ENCODE measurements around the gene MMP3. TPM values are rescaled to one million over a fixed set of nuclear protein-coding genes. Genes with fewer than 3 reads are reported as not detected.

The MMP3 gene
- total RNA-seq, 4 donors from 2014 or later, result 10.4 to 201 (median 80.5) TPM

DNA sequence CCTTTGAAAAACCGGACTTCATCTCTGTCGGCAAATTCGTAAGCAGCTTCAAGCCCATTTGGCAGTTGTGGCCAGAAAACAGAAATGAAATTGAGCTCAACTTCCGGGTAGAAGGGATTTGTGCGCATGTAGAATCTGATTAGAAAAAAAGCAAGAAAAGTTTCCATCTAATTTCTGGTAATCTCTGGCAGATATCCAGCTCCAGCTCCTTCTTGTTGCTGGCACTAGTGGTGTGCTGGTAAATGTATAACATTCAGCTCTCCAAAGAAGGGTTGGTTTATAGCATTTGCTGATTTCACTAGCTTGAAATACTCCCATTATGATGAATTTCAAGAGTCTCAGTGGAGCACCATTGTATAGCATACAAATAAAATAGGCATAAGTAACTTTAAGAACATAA, 50.8 kb downstream of the MMP3 start:
- no peaks in the 10 kb centered on the region for H3K4me1 ChIP-seq
- no peak overlapping the region for H3K4me3 ChIP-seq
- H3K36me3 ChIP-seq, result no peaks in the 10 kb centered on the region
- no peaks in the 10 kb centered on the region for H3K9me3 ChIP-seq
- no peak for ATAC-seq
- DNase-seq, result no peak
- in situ Hi-C loops (cut with MboI; ENCODE audit: low sequenced_read_pairs in 4 of 4), result no loop called here
- no peak for TF ChIP-seq POLR2A (IDR thresholded peaks at IDR 0.05)
- TF ChIP-seq, protein P1, sequence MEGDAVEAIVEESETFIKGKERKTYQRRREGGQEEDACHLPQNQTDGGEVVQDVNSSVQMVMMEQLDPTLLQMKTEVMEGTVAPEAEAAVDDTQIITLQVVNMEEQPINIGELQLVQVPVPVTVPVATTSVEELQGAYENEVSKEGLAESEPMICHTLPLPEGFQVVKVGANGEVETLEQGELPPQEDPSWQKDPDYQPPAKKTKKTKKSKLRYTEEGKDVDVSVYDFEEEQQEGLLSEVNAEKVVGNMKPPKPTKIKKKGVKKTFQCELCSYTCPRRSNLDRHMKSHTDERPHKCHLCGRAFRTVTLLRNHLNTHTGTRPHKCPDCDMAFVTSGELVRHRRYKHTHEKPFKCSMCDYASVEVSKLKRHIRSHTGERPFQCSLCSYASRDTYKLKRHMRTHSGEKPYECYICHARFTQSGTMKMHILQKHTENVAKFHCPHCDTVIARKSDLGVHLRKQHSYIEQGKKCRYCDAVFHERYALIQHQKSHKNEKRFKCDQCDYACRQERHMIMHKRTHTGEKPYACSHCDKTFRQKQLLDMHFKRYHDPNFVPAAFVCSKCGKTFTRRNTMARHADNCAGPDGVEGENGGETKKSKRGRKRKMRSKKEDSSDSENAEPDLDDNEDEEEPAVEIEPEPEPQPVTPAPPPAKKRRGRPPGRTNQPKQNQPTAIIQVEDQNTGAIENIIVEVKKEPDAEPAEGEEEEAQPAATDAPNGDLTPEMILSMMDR (IDR thresholded peaks at IDR 0.05 in 4 of 5, conservative IDR thresholded peaks at IDR 0.05 in 1 of 5), result no peak
- intact Hi-C loops (cut with DNase I; ENCODE audit: low total_unique reads), result no loop called here
- no peak overlapping the region for H3K27ac ChIP-seq
- no peaks in the 10 kb centered on the region for H3K27me3 ChIP-seq

DNA sequence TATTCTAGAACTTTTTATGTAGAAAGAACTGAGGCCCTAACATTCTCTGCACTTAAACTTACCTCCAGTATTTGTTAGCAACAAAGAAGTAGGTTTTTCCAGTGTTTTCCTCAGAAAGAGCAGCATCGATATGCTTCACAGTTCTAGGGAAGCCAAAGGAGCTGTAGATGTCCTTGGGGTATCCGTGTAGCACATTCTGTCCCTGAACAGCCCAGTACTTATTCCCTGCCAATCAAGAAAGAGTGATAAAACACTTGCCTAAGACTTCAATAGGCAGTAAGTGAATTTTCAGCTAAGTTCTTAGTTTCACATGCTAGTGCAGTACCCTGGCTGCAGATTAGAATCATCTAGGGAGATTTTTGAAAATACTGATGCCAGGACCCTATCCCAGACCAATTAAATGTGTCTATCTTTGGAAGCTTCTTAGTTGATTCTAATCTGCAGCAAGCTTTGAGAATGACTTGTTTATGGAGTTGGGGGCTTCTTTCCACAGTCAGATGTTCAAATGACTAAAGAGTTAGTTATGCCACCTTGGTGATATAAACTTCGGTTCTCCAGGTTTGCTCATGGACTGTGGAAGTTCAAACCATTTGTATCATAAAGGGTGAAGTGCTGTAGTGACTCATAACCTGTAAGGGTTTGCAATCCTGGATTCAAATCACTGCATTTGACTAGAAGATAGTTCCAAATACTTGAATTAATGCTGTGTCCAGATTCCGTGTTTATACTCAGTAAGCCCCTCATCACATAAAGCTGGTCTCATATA, 52.0 kb downstream of the MMP3 start:
- no peaks in the 10 kb centered on the region for H3K4me1 ChIP-seq
- no peaks in the 10 kb centered on the region for H3K36me3 ChIP-seq
- H3K9me3 ChIP-seq, result no peaks in the 10 kb centered on the region
- in situ Hi-C loops (cut with MboI; ENCODE audit: low sequenced_read_pairs in 4 of 4) (no loop called here), intact Hi-C loops (cut with DNase I; ENCODE audit: low total_unique reads) (no loop called here)
- H3K4me3 ChIP-seq, result no peak overlapping the region
- ATAC-seq (peak; percentile 74 to 81), DNase-seq (peak in 1 of 2 donors; percentile 24)
- peak overlapping the region in 1 of 4 donors; percentile 9 for H3K27ac ChIP-seq
- no peaks in the 10 kb centered on the region for H3K27me3 ChIP-seq
- TF ChIP-seq, protein P1 (IDR thresholded peaks at IDR 0.05 in 4 of 5, conservative IDR thresholded peaks at IDR 0.05 in 1 of 5), result no peak
- TF ChIP-seq POLR2A (IDR thresholded peaks at IDR 0.05), result no peak

DNA sequence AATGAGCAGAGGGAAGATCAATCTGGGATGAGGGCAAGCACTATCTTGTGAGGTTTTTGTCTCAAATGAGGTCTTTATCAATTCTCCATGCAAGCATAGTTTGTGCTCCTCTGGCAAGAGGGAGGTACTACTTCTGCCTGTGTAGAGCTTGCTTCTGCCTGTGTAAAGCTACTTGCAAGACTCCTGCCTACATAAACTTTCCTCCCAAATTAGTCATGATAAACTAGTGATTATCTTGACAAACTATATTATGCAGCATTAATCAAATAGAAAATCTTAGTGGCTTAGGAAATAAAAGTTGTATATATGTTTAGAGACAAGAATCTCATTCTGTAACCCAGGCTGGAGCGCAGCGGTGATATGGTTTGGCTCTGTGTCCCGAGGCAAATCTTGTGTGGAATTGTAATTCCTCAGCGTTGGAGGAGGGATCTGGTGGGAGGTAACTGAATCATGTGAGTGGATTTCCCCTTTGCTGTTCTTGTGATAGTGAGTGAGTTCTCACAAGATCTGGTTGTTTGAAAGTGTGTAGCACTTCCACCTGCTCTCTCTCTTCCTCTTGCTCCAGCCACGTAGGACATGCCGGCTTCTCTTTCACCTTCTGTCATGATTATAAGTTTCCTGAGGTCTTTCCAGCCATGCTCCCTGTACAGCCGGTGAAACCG, 54.9 kb downstream of the MMP3 start:
- in situ Hi-C loops (cut with MboI; ENCODE audit: low sequenced_read_pairs in 4 of 4) (no loop called here), intact Hi-C loops (cut with DNase I; ENCODE audit: low total_unique reads) (no loop called here)
- H3K4me3 ChIP-seq, result no peak overlapping the region
- no peaks in the 10 kb centered on the region for H3K27me3 ChIP-seq
- H3K36me3 ChIP-seq, result no peaks in the 10 kb centered on the region
- H3K4me1 ChIP-seq, result no peaks in the 10 kb centered on the region
- TF ChIP-seq POLR2A (IDR thresholded peaks at IDR 0.05), result no peak
- TF ChIP-seq, protein P1 (IDR thresholded peaks at IDR 0.05 in 4 of 5, conservative IDR thresholded peaks at IDR 0.05 in 1 of 5), result no peak
- no peaks in the 10 kb centered on the region for H3K9me3 ChIP-seq
- ATAC-seq (no peak), DNase-seq (no peak)
- no peak overlapping the region for H3K27ac ChIP-seq

Other genes with a start within 250 kb of the MMP3 start
- not detected for gene MMP20, start 218.3 kb downstream of the MMP3 start, total RNA-seq
- not detected for gene MMP27, start 137.8 kb downstream of the MMP3 start, total RNA-seq
- gene MMP8, start 118.7 kb downstream of the MMP3 start, total RNA-seq, result under 1 TPM in 3 of 4 donors, not detected in 1; 0.13 to 0.46 (median 0.24) TPM
- not detected for gene MMP10, start 63.0 kb downstream of the MMP3 start, total RNA-seq
- gene MMP1, start 45.4 kb downstream of the MMP3 start, total RNA-seq, result not detected
- not detected for gene MMP12, start 31.4 kb upstream of the MMP3 start, total RNA-seq
- not detected for gene MMP13, start 112.1 kb upstream of the MMP3 start, total RNA-seq
- 10 to 100 TPM; 31.6 to 57.5 (median 50.8) TPM for gene DCUN1D5, start 248.6 kb upstream of the MMP3 start, total RNA-seq

All from gastrocnemius medialis (tissue), 4 donors.